RWPE1 (cell line): ENCODE data around the gene SH3TC2.

Source experiments
- CTCF ChIA-PET: fragments of 350-600 bp; sonication (Branson Sonifier 250); formaldehyde crosslinking; extraction: SDS; loops from one replicate; lab custom pipeline; 2021; lab: Yijun Ruan, JAX
- POLR2A ChIA-PET: fragments of 400-600 bp; formaldehyde crosslinking; extraction: SDS; loops from one replicate; lab custom pipeline; 2020; ENCODE audit warnings: antibody characterized with exemption; ENCODE audit not compliant: low non-redundant PET; lab: Yijun Ruan, JAX
- DNase-seq: peaks from one replicate; pipeline ENCODE4 v3.0.0; 2012; ENCODE audit warnings: low spot score
- H3K27ac ChIP-seq: fragments of 450-650 bp; 2 replicates; pipeline ENCODE4 v1.5.1; 2017
- CTCF ChIP-seq: fragments of 450-650 bp; conservative IDR thresholded peaks from 2 replicates; pipeline ENCODE4 v1.5.1; 2017; ENCODE audit warnings: low read depth, mild to moderate bottlenecking

SH3TC2 gene

GRCh38 chr5:148969291-148969690 lies 93.6 kb downstream of the SH3TC2 start:
- H3K27ac ChIP-seq: peak overlapping the region; percentile 32; the same call in 1 of the 2 replicates
- DNase-seq: no peak
- no peak for TF ChIP-seq CTCF
- POLR2A ChIA-PET: no interaction called here
- CTCF ChIA-PET: interaction anchor here (1.1 to 1.5 kb wide), 2 partner anchors 29 to 57 kb away, joined by 3 to 7 read pairs; no protein-coding TSS in a partner anchor

- DNase-seq: no peak
- TF ChIP-seq CTCF: no peak
- ChIA-PET POLR2A (interaction anchor here (0.6 kb wide), 1 partner anchor 169 kb away, joined by 3 read pairs; no protein-coding TSS in a partner anchor), CTCF (interaction anchor here (1.4 to 1.6 kb wide), 2 partner anchors 11 to 227 kb away, joined by 7 read pairs; no protein-coding TSS in a partner anchor)
- H3K27ac ChIP-seq: no peak overlapping the region
These were observed 94.6 kb downstream of the SH3TC2 start for GRCh38 chr5:148968311-148968710.

- no peak for DNase-seq
- ChIA-PET CTCF (interaction anchor here (0.6 to 1.6 kb wide), 5 partner anchors 10 to 227 kb away, joined by 3 to 7 read pairs (median 4); no protein-coding TSS in a partner anchor), POLR2A (interaction anchor here (0.6 kb wide), 1 partner anchor 168 kb away, joined by 3 read pairs; no protein-coding TSS in a partner anchor)
- TF ChIP-seq CTCF: no peak
- H3K27ac ChIP-seq: peak overlapping the region; percentile 37; the same call in 1 of the 2 replicates
These were observed 95.1 kb downstream of the SH3TC2 start for GRCh38 chr5:148967783-148968182.

- ChIA-PET POLR2A (no interaction called here), CTCF (interaction anchor here (0.5 to 1.6 kb wide), 11 partner anchors 9 to 954 kb away, joined by 3 to 7 read pairs (median 3); partner anchors contain the start of gene ADRB2)
- DNase-seq: no peak
- peak overlapping the region; percentile 97 for H3K27ac ChIP-seq
- no peak for TF ChIP-seq CTCF
These were observed 95.9 kb downstream of the SH3TC2 start for GRCh38 chr5:148966938-148967337.

- POLR2A ChIA-PET: no interaction called here
- CTCF ChIA-PET: interaction anchor here (0.6 to 1.2 kb wide), 8 partner anchors 9 to 954 kb away, joined by 3 to 6 read pairs (median 3); partner anchors contain the start of gene ADRB2
- H3K27ac ChIP-seq: peak overlapping the region; percentile 97
- no peak for TF ChIP-seq CTCF
- DNase-seq: peak; percentile 33
These were observed 96.5 kb downstream of the SH3TC2 start for GRCh38 chr5:148966348-148966747.

GRCh38 chr5:148965511-148966265 lies 97.2 kb downstream of the SH3TC2 start:
- peak overlapping the region; percentile 97 for H3K27ac ChIP-seq
- peak; percentile 99 for DNase-seq
- no peak for TF ChIP-seq CTCF
- POLR2A ChIA-PET: no interaction called here
- CTCF ChIA-PET: interaction anchor here (0.6 to 1.2 kb wide), 4 partner anchors 8 to 149 kb away, joined by 3 to 6 read pairs (median 4); no protein-coding TSS in a partner anchor
